Type B pancreatic cell (in vitro differentiated cells): ENCODE results near the gene RPS26. TPM values are rescaled to one million over a fixed set of nuclear protein-coding genes. Genes with fewer than 3 reads are reported as not detected.
A peak's percentile ranks its signal among the peaks of the same experiment; 100 is the strongest.
"Not testable (repeated sequence)": the region's sequence is repeated elsewhere in the genome, so short reads cannot be mapped to it uniquely, and the experiment has no call there.

Experiments used
- DNase-seq: peaks from one replicate; pipeline ENCODE4 v3.0.0; 2021; ENCODE audit warnings: mixed read lengths; ENCODE audit not compliant: unreplicated experiment; ENCODE audit errors: extremely low spot score
- H3K27ac Mint-ChIP-seq: 2 replicates; pipeline ENCODE4 v1.8.0; 2021; ENCODE audit warnings: mild to moderate bottlenecking, mixed read lengths
- H3K27me3 Mint-ChIP-seq: 2 replicates; pipeline ENCODE4 v1.8.0; 2021; ENCODE audit warnings: mixed read lengths
- H3K36me3 Mint-ChIP-seq: 2 replicates; pipeline ENCODE4 v1.8.0; 2021; ENCODE audit warnings: mixed read lengths
- H3K4me1 Mint-ChIP-seq: one replicate; pipeline ENCODE4 v1.8.0; 2021; ENCODE audit warnings: mixed read lengths; ENCODE audit not compliant: unreplicated experiment
- H3K4me3 Mint-ChIP-seq: 2 replicates; pipeline ENCODE4 v1.8.0; 2021; ENCODE audit warnings: mild to moderate bottlenecking, mixed read lengths
- H3K9me3 Mint-ChIP-seq: 2 replicates; pipeline ENCODE4 v1.8.0; 2021; ENCODE audit warnings: mixed read lengths
- CTCF ChIP-seq: fragments of 200-600 bp; sonication (generic); conservative IDR thresholded peaks from 2 replicates; pipeline ENCODE4 v1.5.0; 2021; ENCODE audit warnings: antibody characterized with exemption, mild to moderate bottlenecking
- total RNA-seq: library from RNA; stranded (reverse); gene quantifications from 2 replicates; pipeline ENCODE4 v1.2.1, GENCODE V29; 2021; ENCODE audit warnings: low replicate concordance

Gene RPS26
- total RNA-seq, 1 donor from 2014 or later = 20.2 TPM

GRCh38 chr12:56061982-56062381, 20.3 kb downstream of the RPS26 start:
- H3K27ac Mint-ChIP-seq = no peak overlapping the region
- H3K4me3 Mint-ChIP-seq = no peak overlapping the region
- no peaks in the 10 kb centered on the region for H3K36me3 Mint-ChIP-seq
- no peaks in the 10 kb centered on the region for H3K9me3 Mint-ChIP-seq
- no peak for DNase-seq
- H3K27me3 Mint-ChIP-seq = peaks cover 3% of the 10 kb centered on the region
- H3K4me1 Mint-ChIP-seq = no peaks in the 10 kb centered on the region
- no peak for TF ChIP-seq CTCF

GRCh38 chr12:56062996-56063395, 21.3 kb downstream of the RPS26 start:
- Mint-ChIP-seq H3K4me1 (no peaks in the 10 kb centered on the region), H3K4me3 (no peak overlapping the region), H3K27me3 (peaks cover 3% of the 10 kb centered on the region), H3K27ac (no peak overlapping the region), H3K9me3 (no peaks in the 10 kb centered on the region), H3K36me3 (no peaks in the 10 kb centered on the region)
- DNase-seq = no peak
- no peak for TF ChIP-seq CTCF

- H3K36me3 Mint-ChIP-seq = no peaks in the 10 kb centered on the region
- H3K27me3 Mint-ChIP-seq = no peaks in the 10 kb centered on the region
- H3K4me1 Mint-ChIP-seq = no peaks in the 10 kb centered on the region
- H3K9me3 Mint-ChIP-seq = no peaks in the 10 kb centered on the region
- no peak overlapping the region for H3K4me3 Mint-ChIP-seq
- no peak overlapping the region for H3K27ac Mint-ChIP-seq
- no peak for TF ChIP-seq CTCF
- no peak for DNase-seq
Observed at GRCh38 chr12:56071648-56072047, 29.9 kb downstream of the RPS26 start.

GRCh38 chr12:56074396-56074795, 32.7 kb downstream of the RPS26 start:
- DNase-seq = no peak
- Mint-ChIP-seq H3K27me3 (peaks cover 5% of the 10 kb centered on the region), H3K9me3 (no peaks in the 10 kb centered on the region), H3K36me3 (no peaks in the 10 kb centered on the region), H3K27ac (no peak overlapping the region), H3K4me1 (peaks cover 4% of the 10 kb centered on the region), H3K4me3 (no peak overlapping the region)
- TF ChIP-seq CTCF = no peak

GRCh38 chr12:56077966-56078365, 36.2 kb downstream of the RPS26 start:
- Mint-ChIP-seq H3K27ac (peak overlapping the region; percentile 96), H3K27me3 (peaks cover 34% of the 10 kb centered on the region)
- H3K4me3 Mint-ChIP-seq, H3K36me3 Mint-ChIP-seq, H3K9me3 Mint-ChIP-seq, DNase-seq, H3K4me1 Mint-ChIP-seq: not testable (repeated sequence)

- H3K36me3 Mint-ChIP-seq = no peaks in the 10 kb centered on the region
- no peak for TF ChIP-seq CTCF
- peak overlapping the region; percentile 94 for H3K4me3 Mint-ChIP-seq
- peaks cover 36% of the 10 kb centered on the region for H3K27me3 Mint-ChIP-seq
- no peak for DNase-seq
- H3K4me1 Mint-ChIP-seq = peaks cover 4% of the 10 kb centered on the region
- no peaks in the 10 kb centered on the region for H3K9me3 Mint-ChIP-seq
- H3K27ac Mint-ChIP-seq = peak overlapping the region; percentile 96
Observed at GRCh38 chr12:56078427-56078826, 36.7 kb downstream of the RPS26 start.
